Liver (tissue), 3 donors: ENCODE measurements around the gene NBAS.

Source experiments
- FOXA2 ChIP-seq: IDR thresholded peaks from 2 replicates; pipeline ENCODE4 v1.6.1; 2016; ENCODE audit warnings: antibody characterized with exemption
- GABPA ChIP-seq, 2 donors: IDR thresholded peaks in 1 of 2; conservative IDR thresholded peaks in 1 of 2; 2 replicates each; pipeline ENCODE4 v1.6.1; 2016; ENCODE audit warnings: antibody characterized with exemption in 2 of 2, mild to moderate bottlenecking in 1 of 2, moderate library complexity in 1 of 2
- HNF4A ChIP-seq, 2 donors: conservative IDR thresholded peaks; 2 replicates each; pipeline ENCODE4 v1.6.1; 2016; ENCODE audit warnings: antibody characterized with exemption in 2 of 2, mild to moderate bottlenecking in 2 of 2
- RAD21 ChIP-seq, 2 donors: IDR thresholded peaks; 2 replicates each; pipeline ENCODE4 v1.6.1; 2016; ENCODE audit warnings: antibody characterized with exemption in 2 of 2, mild to moderate bottlenecking in 2 of 2
- RXRA ChIP-seq, 2 donors: IDR thresholded peaks; 2 replicates each; pipeline ENCODE4 v1.6.1; 2017 to 2018; ENCODE audit warnings: antibody characterized with exemption in 2 of 2, mild to moderate bottlenecking in 1 of 2
- SP1 ChIP-seq: IDR thresholded peaks from 2 replicates; pipeline ENCODE4 v1.6.1; 2018; ENCODE audit warnings: antibody characterized with exemption, mild to moderate bottlenecking
- TAF1 ChIP-seq: conservative IDR thresholded peaks from 2 replicates; pipeline ENCODE4 v1.6.1; 2016; ENCODE audit warnings: antibody characterized with exemption, mild to moderate bottlenecking
- YY1 ChIP-seq: IDR thresholded peaks from 2 replicates; pipeline ENCODE4 v1.6.1; 2016; ENCODE audit warnings: antibody characterized with exemption, mild to moderate bottlenecking
- TF ChIP-seq, protein P1 (sequence below): fragments of 150-350 bp; IDR thresholded peaks from 2 replicates; pipeline ENCODE4 v1.5.1; 2017; ENCODE audit warnings: improper control_type of control experiment, low read depth, low read length; ENCODE audit not compliant: missing input control
- TF ChIP-seq, protein P2 (sequence below): IDR thresholded peaks from 2 replicates; pipeline ENCODE4 v1.6.1; 2016; ENCODE audit warnings: antibody characterized with exemption
- TF ChIP-seq, protein P3 (sequence below): IDR thresholded peaks from 2 replicates; pipeline ENCODE4 v1.6.1; 2016; ENCODE audit warnings: antibody characterized with exemption, mild to moderate bottlenecking
- TF ChIP-seq, protein P4 (sequence below): IDR thresholded peaks from 2 replicates; pipeline ENCODE4 v1.6.1; 2016; ENCODE audit warnings: antibody characterized with exemption
- TF ChIP-seq, protein P5 (sequence below): IDR thresholded peaks from 2 replicates; pipeline ENCODE4 v1.6.1; 2016; ENCODE audit warnings: antibody characterized with exemption
- donor health status: healthy.
- donor health status: healthy.

DNA sequence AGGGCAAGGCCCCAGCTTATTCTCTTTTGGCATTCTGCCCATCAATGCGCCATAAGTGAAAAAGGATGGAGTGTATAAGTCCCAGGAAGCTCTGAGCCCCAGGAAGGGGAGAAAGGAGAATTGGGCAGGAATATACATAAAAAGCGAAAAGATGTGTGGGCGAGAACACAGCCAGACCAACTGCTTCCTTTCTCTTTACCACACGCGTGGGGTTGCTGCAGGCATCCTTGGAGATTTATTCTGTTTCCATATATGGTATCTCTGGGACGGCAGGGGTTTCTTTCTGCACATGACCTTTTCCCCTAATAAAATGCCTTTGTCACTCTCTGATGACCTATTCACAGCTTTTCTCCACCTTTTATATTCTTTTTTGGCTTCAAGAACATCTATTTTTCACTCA, 440.5 kb downstream of the NBAS start:
- TF ChIP-seq, protein P1, sequence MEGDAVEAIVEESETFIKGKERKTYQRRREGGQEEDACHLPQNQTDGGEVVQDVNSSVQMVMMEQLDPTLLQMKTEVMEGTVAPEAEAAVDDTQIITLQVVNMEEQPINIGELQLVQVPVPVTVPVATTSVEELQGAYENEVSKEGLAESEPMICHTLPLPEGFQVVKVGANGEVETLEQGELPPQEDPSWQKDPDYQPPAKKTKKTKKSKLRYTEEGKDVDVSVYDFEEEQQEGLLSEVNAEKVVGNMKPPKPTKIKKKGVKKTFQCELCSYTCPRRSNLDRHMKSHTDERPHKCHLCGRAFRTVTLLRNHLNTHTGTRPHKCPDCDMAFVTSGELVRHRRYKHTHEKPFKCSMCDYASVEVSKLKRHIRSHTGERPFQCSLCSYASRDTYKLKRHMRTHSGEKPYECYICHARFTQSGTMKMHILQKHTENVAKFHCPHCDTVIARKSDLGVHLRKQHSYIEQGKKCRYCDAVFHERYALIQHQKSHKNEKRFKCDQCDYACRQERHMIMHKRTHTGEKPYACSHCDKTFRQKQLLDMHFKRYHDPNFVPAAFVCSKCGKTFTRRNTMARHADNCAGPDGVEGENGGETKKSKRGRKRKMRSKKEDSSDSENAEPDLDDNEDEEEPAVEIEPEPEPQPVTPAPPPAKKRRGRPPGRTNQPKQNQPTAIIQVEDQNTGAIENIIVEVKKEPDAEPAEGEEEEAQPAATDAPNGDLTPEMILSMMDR, result no peak
- TF ChIP-seq, protein P2, sequence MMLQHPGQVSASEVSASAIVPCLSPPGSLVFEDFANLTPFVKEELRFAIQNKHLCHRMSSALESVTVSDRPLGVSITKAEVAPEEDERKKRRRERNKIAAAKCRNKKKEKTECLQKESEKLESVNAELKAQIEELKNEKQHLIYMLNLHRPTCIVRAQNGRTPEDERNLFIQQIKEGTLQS, result no peak
- TF ChIP-seq RAD21 (IDR thresholded peaks at IDR 0.05), result no peak
- TF ChIP-seq RXRA (IDR thresholded peaks at IDR 0.05), result no peak
- TF ChIP-seq, protein P3, sequence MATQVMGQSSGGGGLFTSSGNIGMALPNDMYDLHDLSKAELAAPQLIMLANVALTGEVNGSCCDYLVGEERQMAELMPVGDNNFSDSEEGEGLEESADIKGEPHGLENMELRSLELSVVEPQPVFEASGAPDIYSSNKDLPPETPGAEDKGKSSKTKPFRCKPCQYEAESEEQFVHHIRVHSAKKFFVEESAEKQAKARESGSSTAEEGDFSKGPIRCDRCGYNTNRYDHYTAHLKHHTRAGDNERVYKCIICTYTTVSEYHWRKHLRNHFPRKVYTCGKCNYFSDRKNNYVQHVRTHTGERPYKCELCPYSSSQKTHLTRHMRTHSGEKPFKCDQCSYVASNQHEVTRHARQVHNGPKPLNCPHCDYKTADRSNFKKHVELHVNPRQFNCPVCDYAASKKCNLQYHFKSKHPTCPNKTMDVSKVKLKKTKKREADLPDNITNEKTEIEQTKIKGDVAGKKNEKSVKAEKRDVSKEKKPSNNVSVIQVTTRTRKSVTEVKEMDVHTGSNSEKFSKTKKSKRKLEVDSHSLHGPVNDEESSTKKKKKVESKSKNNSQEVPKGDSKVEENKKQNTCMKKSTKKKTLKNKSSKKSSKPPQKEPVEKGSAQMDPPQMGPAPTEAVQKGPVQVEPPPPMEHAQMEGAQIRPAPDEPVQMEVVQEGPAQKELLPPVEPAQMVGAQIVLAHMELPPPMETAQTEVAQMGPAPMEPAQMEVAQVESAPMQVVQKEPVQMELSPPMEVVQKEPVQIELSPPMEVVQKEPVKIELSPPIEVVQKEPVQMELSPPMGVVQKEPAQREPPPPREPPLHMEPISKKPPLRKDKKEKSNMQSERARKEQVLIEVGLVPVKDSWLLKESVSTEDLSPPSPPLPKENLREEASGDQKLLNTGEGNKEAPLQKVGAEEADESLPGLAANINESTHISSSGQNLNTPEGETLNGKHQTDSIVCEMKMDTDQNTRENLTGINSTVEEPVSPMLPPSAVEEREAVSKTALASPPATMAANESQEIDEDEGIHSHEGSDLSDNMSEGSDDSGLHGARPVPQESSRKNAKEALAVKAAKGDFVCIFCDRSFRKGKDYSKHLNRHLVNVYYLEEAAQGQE, result no peak
- no peak for TF ChIP-seq GABPA (IDR thresholded peaks at IDR 0.05 in 1 of 2, conservative IDR thresholded peaks at IDR 0.05 in 1 of 2)
- no peak for TF ChIP-seq FOXA2
- TF ChIP-seq, protein P4, sequence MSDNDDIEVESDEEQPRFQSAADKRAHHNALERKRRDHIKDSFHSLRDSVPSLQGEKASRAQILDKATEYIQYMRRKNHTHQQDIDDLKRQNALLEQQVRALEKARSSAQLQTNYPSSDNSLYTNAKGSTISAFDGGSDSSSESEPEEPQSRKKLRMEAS, result no peak
- no peak for TF ChIP-seq SP1
- TF ChIP-seq YY1, result no peak
- TF ChIP-seq, protein P5, sequence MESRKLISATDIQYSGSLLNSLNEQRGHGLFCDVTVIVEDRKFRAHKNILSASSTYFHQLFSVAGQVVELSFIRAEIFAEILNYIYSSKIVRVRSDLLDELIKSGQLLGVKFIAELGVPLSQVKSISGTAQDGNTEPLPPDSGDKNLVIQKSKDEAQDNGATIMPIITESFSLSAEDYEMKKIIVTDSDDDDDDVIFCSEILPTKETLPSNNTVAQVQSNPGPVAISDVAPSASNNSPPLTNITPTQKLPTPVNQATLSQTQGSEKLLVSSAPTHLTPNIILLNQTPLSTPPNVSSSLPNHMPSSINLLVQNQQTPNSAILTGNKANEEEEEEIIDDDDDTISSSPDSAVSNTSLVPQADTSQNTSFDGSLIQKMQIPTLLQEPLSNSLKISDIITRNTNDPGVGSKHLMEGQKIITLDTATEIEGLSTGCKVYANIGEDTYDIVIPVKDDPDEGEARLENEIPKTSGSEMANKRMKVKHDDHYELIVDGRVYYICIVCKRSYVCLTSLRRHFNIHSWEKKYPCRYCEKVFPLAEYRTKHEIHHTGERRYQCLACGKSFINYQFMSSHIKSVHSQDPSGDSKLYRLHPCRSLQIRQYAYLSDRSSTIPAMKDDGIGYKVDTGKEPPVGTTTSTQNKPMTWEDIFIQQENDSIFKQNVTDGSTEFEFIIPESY, result no peak
- no peak for TF ChIP-seq TAF1
- no peak for TF ChIP-seq HNF4A (conservative IDR thresholded peaks at IDR 0.05)
